ENCODE data around the gene TMC1. TPM values are rescaled to one million over a fixed set of nuclear protein-coding genes. Genes with fewer than 3 reads are reported as not detected.

Gene TMC1
- total RNA-seq, 1 donor from 2014 or later, result not detected

- Mint-ChIP-seq H3K4me1 (ENCODE audit: unreplicated experiment) (no peaks in the 10 kb centered on the region), H3K4me3 (ENCODE audit: unreplicated experiment) (no peak overlapping the region), H3K27ac (ENCODE audit: unreplicated experiment) (no peak overlapping the region), H3K9me3 (ENCODE audit: unreplicated experiment) (no peaks in the 10 kb centered on the region), H3K36me3 (ENCODE audit: unreplicated experiment) (no peaks in the 10 kb centered on the region), H3K27me3 (ENCODE audit: unreplicated experiment) (peaks cover 10% of the 10 kb centered on the region)
- no peak for TF ChIP-seq CTCF (IDR thresholded peaks at IDR 0.05)
- no peak for DNase-seq (ENCODE audit: extremely low spot score, unreplicated experiment)
These were observed 363.1 kb downstream of the TMC1 start for GRCh38 chr9:72884508-72884907.

Other genes with a start within 250 kb of the TMC1 start
- 208 and 233 TPM in 2 replicates for gene ZFAND5, start 156.4 kb upstream of the TMC1 start, total RNA-seq